GM21737 (cell line): ENCODE measurements around the gene SLX4IP.
A peak's percentile ranks its signal among the peaks of the same experiment; 100 is the strongest.

Source experiments
- ATAC-seq: cut with Tn5 transposase; IDR thresholded peaks from one replicate; pipeline ENCODE4 v1.9.1; 2021; ENCODE audit warnings: mild to moderate bottlenecking, moderate library complexity; ENCODE audit not compliant: unreplicated experiment

SLX4IP gene

GRCh38 chr20:10519361-10520046 lies 84.4 kb downstream of the SLX4IP start:
- peak; percentile 69 for ATAC-seq

- ATAC-seq: no peak
Measured at GRCh38 chr20:10520528-10520927, 85.4 kb downstream of the SLX4IP start.

DNA sequence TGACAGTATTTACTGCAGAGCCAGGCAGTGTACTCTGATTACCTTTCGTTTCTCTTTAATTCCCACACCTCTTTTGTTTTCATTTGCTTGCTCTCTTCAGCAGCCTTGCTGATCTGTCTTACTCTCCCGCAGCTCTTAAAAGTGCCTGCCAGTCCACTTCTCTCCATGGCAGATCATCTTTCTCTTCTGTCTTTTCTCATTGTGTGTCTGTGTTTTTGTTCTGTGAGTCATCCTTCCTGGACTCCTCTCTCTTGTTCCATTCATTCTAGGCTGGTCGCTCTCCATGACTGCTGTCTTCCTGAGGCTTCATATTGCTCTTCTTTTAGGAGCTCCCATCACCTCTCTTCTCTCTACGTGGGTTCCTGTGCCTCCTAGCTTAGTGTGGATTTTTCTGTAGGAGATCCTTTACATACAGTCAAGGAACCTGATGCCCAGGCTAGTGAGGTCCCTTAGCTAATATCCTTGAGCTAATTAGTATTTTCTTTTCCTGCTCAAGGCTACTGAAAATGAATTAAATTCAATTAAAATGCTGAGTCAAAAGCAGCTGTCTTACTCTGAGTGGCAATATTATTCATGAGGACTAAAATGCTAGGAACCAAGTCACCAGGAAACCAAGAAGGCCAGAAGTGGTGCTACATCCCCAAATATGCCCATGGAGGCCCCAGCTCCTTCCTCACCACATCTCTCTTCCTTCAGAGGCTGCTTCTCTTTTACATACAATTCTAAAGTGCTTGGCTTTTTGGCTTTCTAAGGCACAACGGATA lies 86.1 kb downstream of the SLX4IP start:
- ATAC-seq: no peak

GRCh38 chr20:10521836-10522235 lies 86.7 kb downstream of the SLX4IP start:
- no peak for ATAC-seq

- no peak for ATAC-seq
Measured at GRCh38 chr20:10522328-10522727, 87.2 kb downstream of the SLX4IP start.

DNA sequence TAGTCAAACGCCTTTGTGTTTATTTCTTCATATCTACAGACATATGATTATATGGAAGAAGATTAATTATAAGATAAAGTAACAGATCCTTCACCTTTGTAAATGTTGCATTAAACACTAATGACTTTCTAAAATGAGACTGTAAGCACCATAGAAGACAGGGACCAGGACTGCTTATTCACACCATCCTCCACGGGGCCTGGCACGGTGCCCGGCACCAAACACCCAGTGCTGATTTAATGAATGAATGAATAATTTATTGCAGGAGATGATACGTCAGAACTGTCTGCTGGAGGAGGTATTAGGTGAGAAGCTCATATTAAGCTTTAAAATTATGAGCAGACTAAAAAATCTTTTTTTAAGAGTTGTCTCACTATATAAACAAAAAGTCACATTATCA lies 88.3 kb downstream of the SLX4IP start:
- ATAC-seq: no peak

DNA sequence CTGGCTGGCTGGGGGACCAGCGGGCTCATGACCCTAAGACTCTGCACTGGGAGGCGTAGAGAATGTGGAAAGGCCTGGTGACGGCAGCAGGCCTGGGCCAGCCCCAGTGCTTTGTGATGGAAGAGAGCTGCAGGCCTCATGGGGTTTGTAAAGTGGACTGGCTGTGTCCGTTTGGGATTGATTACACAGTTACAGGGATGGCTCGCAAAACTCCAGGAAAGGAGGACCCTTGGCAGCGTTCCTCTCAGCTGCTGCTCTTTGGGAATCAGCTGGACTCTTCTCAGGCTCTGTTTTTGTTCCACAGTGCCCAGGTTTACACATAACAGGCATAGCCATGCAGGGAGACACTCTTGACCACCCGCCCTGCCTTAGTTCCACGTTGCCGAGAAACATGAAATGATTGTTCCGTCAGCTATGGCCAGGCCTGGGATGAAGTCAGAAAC lies 89.0 kb downstream of the SLX4IP start:
- no peak for ATAC-seq

DNA sequence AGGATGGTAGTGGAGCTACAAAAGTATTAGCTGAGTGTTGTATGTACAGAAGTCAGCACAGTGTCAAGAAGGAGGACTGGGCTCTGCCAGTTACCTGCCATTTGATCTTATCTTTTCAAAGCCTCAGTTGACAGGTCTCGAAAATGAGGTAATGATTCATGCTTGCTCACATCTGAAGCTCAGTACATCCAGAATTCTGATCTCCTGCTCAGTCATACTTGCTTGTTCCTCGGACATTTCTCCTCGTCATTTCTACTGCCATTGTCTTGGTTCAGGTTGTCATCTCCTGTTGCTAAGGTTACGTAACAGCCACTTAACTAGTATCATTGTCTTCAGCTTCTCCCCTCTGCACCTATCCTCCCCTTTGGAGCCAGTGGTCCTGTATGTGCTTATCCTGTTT lies 89.5 kb downstream of the SLX4IP start:
- ATAC-seq: no peak

- no peak for ATAC-seq
Measured at GRCh38 chr20:10527781-10528180, 92.7 kb downstream of the SLX4IP start.

DNA sequence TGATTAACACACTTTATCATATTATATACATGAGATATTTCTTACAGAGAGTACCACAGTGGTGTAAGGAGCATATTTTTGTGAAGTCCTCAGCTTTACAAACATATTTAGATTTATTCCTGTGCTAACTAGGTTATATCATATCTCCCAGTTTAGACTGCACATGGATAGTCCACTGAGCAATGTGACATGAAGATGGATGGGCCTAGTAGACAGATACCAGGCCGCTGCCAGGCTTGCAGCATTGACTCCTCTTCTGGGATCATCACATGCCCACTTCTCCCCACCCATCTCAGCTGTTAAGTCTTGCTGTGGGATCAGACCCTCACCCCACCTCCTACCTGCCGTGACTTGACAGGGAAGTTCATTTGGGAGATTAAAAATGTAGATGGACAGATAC lies 95.8 kb downstream of the SLX4IP start:
- ATAC-seq: no peak

GRCh38 chr20:10531848-10532247 lies 96.7 kb downstream of the SLX4IP start:
- ATAC-seq: no peak

DNA sequence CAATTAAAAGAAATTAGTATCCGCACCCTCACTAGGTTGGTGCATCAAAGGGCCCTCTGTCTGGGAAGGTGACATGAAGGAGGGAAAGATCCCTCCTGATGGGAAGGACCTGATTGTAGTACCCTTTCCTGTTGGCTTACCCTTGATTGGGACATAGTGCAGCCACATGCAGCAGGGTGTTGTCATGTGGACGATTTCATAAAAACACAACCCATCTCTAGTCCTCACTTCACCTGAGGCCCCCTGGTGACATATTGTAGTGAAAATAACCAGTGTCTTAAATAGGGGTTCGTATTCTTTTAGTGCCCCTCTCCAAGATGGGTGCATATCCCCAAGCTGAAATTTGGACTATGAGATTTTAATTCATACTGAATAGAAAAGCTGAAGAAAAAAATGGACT lies 97.3 kb downstream of the SLX4IP start:
- no peak for ATAC-seq

DNA sequence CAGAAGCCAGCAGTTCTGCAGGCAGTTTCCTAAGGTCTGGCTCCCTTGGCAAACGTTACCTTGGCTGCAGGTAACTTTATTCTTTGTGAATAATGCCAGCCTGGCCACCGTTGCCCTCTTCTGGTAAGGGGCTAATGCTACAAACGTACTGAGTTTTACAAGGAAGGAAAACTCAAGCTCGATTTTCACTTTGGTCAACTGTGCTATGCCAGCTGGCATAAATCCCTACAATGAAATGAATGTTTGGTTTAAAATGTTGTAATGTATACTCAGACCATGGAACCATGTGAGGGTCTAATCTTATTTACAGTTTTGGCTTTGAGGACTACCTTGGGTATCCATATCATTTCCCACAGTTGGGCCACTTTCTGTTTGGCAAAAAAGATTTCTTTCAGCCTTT lies 101.4 kb downstream of the SLX4IP start:
- ATAC-seq: no peak

GRCh38 chr20:10537850-10538480 lies 102.9 kb downstream of the SLX4IP start:
- no peak for ATAC-seq

DNA sequence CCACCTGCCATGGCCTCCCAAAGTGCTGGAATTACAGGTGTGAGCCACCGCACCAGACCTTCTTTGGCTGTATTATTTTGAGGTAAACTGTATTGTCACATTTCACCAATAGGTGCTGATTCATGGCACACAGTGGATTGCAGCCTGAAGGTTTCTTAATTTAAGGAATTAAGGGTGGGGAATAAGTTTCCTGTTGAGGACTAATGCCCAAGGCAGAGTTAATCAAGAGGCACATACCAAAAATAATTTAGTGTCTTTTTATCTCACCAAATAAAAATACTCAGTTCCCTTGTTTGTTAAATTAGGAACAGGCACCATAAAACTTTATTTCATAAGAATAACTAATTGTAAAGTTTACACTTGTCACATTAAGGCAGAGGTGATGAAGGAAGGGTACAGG lies 103.7 kb downstream of the SLX4IP start:
- ATAC-seq: no peak

DNA sequence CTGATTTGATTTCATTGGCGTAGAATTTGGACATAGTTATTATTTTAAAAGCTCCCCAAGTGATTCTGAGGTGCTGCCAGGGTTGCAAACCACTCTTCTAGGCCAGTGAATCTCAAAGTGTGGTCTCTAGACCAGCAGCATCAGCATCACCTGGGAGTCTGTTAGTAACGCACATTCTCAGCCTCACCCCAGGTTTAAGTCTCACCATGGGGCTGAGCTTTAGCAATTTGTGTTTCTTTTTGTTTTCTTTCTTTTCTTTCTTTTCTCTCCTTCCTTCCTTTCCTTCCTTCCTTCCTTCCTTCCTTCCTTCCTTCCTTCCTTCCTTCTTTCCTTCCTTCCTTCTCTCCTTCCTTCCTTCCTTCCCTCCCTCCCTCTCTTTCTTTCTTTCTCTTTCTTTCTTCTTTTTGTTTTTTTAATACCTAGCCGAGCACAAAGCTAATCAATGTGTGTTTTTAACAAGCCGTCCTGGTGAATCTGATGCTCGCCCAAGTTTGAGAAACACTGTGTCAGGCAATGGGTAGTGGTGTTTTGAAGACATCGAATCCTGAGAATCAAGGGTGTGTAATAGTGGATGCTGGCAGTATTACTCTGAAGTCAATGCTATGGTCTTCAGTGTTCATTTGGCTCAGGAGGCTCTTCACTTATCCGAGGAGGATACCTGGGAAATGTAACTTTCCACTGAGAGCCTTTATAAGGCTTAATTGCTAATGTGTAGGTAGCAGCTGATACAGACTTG lies 104.9 kb downstream of the SLX4IP start:
- no peak for ATAC-seq

DNA sequence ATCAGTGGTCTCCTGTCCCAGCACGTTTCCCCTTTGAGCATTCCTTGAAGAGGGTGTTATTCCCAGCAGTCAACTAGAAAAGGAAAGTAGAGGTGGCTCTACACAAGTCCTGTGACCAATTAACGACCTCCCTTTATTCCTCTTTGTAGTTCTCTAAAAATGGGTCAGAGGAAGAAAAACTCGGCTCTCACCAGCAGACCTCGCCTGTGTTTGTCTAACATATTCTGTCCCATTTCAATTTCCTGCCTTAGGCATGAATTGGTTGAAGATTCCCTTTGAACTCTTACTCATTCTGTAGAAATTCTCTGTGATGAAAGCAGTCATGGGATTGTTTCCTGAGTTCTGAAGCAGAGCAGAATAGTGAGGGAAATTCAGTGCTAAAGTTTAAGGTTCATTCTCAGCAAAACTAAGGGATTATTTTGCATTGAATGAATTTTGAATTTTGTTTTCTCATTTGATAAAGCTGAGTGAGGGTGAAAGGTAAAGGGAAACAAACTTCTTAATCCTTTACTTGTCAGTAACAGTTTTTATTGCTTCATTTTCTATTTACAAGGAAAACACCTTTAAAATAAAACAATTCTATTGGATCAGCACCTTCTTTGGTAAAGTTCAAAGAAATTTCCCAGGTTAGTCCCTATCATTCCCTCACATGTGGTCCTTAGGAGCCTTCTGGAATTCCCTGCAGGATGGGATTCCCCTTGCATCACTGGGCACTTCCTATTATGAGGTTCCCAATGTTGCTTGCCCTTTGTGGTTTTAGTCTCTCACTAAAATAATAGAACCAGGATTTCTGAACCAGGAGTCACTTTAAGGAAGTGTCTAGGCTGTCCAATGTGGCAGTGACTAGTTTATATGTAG lies 105.8 kb downstream of the SLX4IP start:
- ATAC-seq: no peak

GRCh38 chr20:10541668-10542411 lies 106.7 kb downstream of the SLX4IP start:
- ATAC-seq: no peak

- ATAC-seq: no peak
Measured at GRCh38 chr20:10542442-10542841, 107.3 kb downstream of the SLX4IP start.

- ATAC-seq: no peak
Measured at GRCh38 chr20:10543480-10543879, 108.4 kb downstream of the SLX4IP start.
